ENCODE results near the gene MRPL48.
"Not testable (repeated sequence)": the region's sequence is repeated elsewhere in the genome, so short reads cannot be mapped to it uniquely, and the experiment has no call there.

MRPL48 gene

DNA sequence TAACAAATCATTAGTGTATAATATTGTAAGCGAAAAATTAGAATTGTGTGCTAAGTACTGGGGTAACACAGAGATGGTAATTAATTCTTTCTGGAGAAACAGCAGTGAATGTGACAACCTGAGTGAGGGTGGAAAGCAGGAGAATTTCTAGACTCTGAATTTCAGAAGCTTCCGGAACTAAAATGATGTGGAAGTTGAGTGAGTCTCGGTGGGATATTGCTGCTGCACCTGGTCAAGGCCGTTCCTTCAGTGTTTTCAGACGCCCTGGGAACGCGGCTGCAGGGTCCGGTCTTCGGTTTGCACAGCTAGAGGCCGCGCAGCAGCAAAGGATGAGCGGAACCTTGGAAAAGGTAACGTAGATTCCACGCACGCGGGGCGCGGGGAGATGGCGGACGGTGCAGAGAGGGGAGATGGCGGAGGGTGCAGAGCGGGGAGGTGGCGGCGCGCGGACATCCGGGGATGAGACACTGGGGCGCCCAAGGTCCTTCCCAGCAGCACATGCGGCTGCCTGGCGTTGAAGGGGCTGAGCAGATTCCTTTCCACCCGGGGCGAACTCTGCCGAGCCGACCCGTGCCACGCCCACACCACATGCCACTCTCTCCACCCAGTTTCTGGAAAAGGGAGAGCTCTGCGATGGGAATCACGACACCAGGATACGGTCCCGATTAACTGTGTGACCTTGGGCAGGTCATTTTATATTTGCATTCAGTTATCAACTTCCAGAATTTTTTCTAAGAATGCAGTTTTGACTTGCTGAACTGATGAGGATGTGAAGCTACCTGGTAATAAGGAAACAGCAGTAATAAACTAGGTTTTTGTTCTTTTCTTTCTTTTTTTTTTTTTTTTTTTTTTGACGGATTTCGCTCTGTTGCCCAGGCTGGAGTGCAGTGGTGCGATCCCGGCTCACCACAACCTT lies at the start of gene MRPL48:
Gene MRPL48 (plus strand): TSS at position 232 of the 916 bp plus-strand sequence. CDS start 98 bp downstream, at position 330.
- DNase-seq (ENCODE audit: low spot score), result peak; percentile 99

DNA sequence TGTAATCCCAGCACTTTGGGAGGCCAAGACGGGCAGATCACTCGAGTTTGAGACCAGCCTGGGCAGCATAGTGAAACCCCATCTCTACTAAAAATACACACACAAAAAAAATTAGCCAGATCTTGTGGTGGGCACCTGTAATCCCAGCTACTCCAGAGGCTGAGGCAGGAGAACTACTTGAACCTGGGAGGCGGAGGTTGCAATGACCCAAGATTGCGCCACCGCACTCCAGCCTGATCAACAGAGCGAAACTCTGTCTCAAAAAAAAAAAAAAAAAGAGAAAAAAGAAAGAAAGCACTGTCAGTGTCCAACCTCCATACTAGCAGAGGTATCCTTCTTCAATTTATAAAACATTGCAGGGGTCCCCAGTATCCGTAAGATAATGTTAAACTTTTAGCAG lies 44.6 kb upstream of the MRPL48 start:
- DNase-seq (ENCODE audit: low spot score), result no peak

DNA sequence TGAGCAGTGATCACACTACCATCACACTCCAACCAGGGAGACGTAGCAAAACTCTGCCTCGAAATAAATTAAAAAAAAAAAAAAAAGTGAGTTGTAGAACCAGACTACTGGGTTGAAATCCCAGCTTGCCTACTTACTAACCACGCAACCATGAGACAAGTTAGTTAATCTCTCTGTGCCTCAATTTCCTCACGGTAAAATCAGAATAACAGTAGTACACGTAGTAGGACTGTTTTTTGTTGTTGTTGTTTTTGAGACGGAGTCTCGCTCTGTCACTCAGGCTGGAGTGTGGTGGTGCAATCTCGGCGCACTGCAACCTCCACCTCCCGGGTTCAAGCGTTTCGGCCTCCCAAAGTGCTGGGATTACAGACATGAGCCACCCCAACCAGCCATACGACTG lies 41.0 kb upstream of the MRPL48 start:
- DNase-seq (ENCODE audit: low spot score), result no peak

DNA sequence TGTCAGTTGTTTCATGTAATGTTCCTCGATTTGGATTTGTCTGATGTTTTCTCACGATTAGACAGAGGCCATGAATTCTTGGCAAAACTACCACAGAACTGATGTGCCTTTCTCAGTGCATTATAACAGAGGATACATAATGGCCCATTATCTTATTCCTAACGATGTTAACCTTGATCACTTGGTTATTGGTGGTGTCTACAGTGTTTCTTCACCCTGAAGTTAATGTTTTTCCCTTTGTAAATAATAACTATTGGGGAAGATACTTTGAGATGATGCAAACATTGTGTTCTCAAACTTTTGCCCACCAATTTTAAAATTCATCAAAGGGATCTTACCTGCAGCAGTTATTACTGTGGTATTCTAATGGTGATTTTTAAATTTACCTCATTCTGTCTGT lies 39.9 kb upstream of the MRPL48 start:
- no peak for DNase-seq (ENCODE audit: low spot score)

DNA sequence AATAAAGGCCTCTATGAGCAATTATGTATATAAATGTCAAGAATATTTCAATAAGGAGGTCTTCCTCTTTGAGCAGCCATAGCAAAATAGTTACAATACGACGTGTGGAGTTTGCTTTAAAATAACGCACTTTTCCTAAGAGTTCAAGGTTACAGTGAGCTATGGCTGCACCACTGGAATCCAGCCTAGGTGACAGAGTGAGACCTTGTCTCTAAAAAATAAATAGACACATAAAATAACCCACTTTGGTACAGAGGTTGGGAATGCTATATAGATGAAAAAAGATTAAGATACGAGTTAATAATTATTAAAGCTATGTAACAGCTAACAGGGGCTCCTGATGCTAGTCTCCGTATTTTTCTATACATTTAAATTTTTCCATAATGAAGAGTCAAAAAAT lies 39.4 kb upstream of the MRPL48 start:
- DNase-seq (ENCODE audit: low spot score), result no peak

DNA sequence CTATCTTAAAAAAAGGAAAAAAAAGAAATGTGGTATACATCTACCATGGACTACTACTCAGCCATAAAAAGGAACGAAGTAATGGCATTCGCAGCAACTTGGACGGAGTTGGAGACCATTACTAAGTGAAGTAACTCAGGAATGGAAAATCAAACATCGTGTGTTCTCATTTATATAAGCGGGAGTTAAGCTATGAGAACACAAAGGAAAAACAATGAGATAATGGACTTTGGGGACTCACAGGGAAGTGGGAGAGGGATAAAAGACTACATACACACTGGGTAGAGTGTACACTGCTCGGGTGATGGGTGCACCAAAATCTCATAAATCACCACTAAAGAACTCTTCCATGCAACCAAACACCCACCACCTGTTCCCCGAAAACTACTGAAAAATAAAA lies 38.6 kb upstream of the MRPL48 start:
- DNase-seq (ENCODE audit: low spot score), result no peak

DNA sequence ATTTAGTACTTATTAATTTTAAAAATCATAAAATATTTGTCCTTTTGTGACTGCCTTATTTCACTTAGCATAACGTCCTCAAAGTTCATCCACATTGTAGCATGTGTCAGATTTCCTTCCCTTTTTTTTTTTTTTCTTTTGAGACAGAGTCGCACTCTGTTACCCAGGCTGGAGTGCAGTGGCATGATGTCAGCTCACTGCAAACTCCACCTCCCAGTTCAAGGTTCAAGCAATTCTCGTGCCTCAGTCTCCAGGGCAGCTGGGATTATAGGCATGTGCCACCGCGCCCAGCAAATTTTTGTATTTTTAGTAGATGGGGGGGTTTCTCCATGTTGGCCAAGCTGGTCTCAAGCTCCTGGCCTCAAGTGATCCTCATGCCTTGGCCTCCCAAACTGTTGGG lies 37.4 kb upstream of the MRPL48 start:
- DNase-seq (ENCODE audit: low spot score), result no peak

DNA sequence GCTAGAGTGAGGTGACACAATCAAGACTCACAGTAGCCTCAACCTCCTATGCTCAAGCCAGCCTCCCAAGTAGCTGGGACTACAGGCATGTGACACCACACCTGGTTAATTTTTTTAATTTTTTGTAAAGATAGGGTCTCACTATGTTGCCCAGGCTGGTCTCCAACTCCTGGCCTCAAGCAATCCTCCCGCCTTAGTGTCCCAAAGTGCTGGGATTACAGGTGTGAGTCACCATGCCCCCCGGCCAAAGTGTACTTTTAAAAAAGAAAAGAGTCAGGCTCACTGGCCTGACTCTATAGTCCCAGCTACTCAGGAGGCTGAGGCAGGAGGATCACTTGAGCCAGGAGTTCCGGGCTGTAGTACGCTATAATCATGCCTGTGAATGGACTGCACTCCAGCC lies 36.8 kb upstream of the MRPL48 start:
- DNase-seq (ENCODE audit: low spot score), result not testable (repeated sequence)

DNA sequence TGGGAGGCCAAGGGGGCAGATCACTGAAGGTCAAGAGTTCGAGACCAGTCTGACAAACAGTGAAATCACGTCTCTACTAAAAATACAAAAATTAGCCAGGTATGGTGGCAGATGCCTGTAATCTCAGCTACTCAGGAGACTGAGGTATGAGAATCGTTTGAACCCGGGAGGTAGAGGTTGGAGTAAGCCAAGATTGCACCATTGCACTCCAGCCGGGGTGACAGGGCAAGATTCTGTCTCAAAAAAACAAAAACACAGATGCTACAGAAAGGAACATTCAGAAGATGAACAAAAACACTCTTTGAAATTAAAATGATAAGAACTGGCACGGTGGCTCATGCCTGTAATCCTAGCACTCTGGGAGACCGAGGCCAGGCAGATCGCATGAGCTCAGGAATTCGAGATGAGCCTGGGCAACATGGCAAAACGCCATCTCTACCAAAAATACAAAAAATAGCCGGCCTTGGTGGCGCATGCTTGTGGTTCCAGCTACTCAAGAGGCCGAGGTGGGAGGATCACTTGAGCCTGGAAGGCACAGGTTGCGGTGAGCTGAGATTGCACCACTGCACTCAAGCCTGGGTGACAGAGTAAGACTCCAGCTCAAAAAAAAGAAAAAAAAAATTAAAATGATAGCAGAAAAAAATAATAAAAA lies 35.3 kb upstream of the MRPL48 start:
- DNase-seq (ENCODE audit: low spot score), result no peak

DNA sequence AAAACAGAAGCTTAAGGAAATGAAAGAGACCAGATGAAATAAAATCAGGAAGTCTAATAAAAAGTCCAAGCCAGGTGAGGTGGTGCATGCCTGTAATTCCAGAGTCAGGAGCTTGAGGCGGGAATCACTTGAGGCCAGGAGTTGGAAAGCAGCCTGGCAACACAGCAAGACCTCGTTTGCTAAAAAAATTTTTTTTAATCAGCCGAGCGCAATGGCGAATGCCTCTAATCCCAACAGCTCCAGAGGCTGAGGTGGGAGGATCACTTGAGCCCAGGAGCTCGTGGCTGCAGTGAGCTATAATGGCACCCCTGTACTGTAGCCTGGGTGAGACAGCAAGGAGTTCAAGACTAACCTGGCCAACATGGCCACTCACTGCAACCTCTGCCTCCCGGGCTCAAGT lies 34.8 kb upstream of the MRPL48 start:
- DNase-seq (ENCODE audit: low spot score), result no peak

DNA sequence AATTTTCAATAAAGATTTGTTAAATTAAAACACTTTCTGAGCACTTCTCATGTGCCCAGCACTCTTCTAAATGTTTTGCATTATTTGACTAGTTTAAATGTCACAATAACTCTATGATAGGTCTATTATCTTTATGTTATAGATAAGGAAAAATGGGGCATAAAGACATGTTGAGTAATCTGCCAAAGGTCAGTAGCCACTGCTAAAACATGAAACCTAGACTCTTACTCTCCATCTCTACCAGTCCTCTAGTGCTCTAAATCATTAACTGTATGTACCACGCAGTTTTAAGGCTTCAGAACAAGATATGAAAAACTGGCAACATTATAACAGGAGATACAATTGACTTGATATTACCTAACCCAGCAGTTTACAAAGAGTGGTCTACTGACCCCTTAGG lies 33.7 kb upstream of the MRPL48 start:
- DNase-seq (ENCODE audit: low spot score), result no peak

DNA sequence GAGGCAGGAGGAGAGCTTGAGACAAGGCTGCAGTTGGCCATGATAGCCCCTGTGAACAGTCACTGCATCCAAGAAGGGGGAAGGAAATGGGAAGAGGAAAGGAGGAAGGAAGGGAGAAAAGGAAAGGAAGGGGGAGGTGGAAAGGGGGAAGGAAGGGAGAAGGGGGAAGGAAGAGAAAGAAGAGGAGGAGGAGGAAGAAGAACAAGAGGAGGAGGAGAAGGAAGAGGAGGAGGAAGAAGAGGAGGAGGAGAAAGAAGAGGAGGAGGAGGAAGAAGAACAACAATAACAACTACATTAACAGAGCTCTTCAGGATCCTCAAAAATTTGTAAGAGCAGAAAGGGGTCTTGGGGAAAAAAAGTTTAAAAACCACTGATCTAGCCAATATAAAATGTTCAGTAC lies 32.0 kb upstream of the MRPL48 start:
- DNase-seq (ENCODE audit: low spot score), result no peak

DNA sequence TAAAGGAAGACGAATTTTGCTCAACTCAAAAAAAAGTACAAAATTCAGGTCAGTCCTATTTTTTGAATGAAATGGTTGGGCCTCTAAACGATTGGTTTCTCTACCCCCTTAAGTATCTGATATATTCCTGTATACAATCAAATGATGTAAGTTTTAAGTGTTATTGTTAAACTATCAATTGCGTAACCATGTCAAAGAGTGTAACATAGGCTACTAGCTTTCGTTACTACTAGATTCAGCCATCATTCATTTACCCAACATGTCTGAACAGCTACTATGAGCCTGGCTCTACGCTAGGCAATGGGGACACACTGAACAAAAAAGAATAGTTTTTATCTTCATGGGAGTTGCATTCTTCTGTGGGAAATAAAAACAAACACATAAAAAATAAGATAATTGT lies 30.1 kb upstream of the MRPL48 start:
- DNase-seq (ENCODE audit: low spot score), result no peak

DNA sequence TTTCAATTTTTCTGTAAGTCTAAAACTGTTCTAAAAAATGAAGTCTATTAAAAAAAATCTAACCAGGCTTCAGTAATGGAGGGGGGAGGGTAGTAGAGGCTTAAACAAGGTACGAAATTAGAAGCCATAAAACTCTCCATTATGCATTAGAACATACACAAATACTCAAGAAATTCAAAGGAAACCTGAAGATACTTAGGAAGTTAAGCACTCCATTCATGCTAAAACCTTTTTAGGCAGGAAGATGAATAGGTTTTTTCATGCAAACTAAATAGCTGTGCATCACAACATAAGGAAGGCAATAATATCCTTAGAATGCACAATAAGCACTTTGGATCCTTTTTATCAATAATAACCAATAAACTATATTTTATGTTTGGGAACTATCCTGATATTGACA lies 29.2 kb upstream of the MRPL48 start:
- DNase-seq (ENCODE audit: low spot score), result no peak

DNA sequence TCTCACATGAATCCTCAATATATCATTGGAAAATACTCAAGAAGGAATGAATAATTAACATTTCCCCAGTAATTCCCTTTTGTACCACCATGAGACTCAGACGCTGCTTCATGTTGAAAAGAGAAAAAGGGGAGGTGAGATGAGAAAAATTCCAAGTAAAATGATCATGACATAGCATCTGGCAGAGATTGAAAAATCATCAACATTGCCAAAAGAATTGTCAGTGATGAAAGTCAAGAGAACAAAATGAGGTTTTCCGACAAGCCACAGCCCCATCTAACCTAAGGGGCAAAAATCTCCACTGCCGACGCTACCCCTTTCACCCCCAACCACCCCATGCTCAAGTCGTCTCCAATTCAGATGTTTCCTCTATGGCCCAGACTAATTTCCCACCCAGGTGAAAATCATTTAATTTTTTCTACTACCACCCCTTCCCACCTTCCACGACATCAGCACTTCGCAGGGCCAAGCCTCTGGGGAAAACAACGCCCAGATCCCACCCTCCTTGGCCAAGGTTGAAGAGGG lies 28.0 kb upstream of the MRPL48 start:
- peak; percentile 36 for DNase-seq (ENCODE audit: low spot score)

DNA sequence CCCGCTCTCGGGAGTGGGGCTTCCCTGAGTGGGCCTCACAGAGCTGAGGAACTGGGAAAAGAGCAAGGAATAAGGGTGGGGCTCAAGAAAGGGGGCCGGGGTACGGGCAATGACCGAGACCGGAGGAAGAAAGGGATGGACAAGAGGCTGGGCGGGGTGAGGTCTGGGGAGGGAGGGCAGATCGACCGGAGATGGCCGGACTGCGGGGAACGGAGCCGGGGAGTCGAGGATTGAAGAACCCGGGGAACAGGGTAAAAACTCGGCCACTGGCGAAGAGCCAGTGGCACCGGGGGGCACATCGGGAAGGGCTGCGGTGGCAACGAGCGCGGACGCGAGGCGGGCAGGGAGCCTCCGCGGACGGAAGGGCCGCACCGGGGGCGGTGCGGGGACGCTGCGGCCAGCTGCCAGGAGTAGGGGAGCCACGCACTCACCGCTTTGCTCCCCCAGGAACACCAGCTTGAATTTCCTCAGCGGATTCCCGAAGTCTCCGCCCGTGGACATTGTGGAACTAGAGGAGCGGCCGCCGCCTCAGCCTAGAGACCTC lies 27.5 kb upstream of the MRPL48 start:
- DNase-seq (ENCODE audit: low spot score), result peak; percentile 27

DNA sequence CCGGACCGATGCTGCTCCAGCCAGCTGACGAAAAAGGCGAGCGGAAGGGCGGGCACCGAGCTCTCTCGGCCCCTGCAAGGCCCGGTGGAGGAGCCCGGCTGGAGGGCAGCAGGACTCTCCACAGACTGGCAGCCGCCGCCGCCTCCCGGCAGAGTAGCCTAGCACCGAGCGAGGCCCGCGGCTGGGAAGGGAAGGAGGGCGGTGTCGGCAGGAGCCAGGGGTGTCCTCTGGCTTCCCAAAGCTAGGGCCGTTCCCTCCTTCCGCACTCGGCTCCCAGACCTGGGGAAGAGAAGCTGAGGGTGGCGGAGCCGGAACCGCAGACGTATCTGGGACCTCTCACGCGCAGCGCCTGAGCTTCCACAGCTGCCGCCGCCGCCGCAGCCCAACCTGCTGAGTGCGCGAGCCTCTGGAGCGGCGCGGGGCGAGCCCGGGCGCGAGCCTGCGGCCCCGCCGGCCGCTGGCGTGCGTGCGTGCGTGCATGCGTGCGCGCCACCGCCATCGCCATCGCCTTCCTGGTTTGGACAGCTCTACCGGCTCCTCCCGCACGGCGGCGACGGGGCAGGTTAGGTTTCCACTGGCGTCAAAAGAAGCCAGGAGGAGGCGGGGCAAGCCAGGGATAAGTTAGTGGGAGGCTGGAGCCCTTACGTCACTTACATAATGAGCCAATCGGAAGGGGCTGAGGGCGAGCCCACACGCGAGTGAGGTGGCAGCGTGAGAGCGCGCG lies 26.8 kb upstream of the MRPL48 start, which contains the start of gene RAB6A:
Gene RAB6A (minus strand): TSS at position 396 of the 724 bp plus-strand sequence. CDS start 439 bp downstream, outside the sequence.
- DNase-seq (ENCODE audit: low spot score), result peak; percentile 100

DNA sequence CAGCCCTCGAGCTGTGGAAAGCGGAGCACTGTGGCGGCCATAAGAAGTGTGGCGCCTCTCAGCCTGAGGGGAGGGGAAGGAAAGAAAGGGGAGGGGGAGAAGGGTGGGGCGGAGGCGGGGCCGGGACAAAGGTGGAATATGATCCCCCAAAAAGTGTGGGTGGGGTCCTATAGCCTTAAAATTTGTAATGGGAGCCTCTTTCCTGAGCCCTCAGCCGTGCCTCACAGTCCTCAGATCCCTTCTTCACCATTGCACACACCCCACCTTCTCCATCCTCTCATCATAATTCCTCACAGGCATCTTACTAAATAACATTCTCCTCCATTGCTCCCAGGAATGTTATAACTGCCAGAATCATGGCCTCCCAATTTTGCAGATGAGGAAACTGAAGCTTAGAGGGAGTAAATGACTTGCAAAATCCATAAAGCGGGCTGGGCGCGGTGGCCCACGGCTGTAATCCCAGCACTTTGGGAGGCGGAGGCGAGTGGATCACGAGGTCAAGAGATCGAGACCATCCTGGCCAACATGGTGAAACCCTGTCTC lies 26.2 kb upstream of the MRPL48 start:
- no peak for DNase-seq (ENCODE audit: low spot score)

DNA sequence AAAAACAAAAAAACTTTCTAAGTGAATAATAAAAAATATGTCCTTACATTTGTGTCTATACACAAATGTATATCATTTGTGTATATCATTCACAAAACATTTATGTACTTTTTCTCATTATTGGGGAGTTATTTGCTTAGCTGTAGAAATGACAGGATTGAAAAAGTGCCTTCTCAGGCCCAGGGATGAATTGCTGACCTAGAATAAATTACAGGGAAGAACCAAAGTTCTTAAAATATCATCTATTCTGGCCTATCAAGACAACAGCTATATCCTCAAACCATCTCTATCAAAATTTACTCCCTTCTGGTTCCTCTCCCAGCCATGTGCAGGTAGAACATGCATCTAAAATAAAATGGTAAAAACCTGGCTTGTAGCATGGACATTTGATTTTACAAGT lies 24.9 kb upstream of the MRPL48 start:
- DNase-seq (ENCODE audit: low spot score), result no peak

DNA sequence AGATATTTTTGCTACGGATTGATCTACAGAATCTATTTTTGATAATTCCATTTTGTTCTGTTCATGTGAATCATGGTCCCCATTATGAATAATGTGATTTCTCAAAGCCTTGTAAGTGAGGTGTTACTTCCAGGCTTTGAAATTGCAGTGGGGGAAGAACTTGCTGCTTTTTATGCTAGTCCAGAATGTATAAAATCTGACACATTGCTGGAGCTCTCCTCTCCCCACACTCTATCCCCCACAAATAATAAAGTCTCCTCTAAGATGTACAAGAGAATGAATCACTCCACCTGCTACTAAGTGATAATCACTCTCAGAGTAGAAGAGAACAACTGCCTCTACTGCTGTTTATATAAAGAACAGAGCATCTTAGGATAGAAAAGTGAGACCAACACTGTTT lies 20.9 kb upstream of the MRPL48 start:
- no peak for DNase-seq (ENCODE audit: low spot score)

DNA sequence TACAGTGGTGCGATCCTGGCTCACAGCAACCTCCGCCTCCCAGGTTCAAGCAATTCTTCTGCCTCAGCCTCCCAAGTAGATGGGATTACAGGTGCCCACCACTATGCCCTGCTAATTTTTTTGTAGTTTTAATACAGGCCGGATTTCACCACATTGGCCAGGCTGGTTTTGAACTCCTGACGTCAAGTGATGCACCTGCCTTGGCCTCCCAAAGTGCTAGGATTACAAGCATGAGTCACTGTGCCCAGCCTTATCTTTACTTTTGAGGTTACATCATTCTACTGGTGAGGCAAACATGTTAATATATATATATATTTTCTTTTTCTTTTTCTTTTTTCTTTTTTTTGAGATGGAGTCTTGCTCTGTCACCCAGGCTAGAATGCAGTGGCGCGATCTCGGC lies 16.9 kb upstream of the MRPL48 start:
- not testable (repeated sequence) for DNase-seq (ENCODE audit: low spot score)

Measured in SW480 (cell line).